ENCODE measurements around the gene CLTB. TPM values are rescaled to one million over a fixed set of nuclear protein-coding genes. Genes with fewer than 3 reads are reported as not detected.
"Not testable (repeated sequence)": the region's sequence is repeated elsewhere in the genome, so short reads cannot be mapped to it uniquely, and the experiment has no call there.

CLTB gene
- total RNA-seq, 1 donor from 2014 or later = 71.3 TPM

DNA sequence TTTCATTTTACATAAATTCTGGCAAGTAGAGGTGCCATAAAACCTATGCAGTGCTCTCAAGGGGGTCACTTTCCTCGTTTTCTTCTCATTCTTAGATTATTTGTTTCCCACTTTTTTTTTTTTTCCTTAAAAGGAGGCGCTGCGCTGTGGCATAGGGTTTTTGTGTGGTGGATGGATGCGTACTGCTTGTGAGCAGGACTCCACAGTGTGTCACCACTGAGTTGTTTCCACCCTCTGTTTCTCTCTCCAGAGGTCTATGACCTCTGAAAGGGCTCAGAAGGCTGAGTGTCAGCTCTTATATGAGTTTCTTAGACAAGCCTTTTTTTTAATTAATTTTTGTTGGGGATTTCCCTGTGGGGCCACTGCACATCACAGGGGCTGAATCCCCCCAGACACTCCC lies 13.6 kb upstream of the CLTB start:
- FAIRE-seq (no peak), DNase-seq (ENCODE audit: low spot score in 2 of 2) (no peak)

- no peak for DNase-seq (ENCODE audit: low spot score in 2 of 2)
- no peak for FAIRE-seq
Measured at GRCh38 chr5:176427971-176428370, 11.6 kb upstream of the CLTB start.

DNA sequence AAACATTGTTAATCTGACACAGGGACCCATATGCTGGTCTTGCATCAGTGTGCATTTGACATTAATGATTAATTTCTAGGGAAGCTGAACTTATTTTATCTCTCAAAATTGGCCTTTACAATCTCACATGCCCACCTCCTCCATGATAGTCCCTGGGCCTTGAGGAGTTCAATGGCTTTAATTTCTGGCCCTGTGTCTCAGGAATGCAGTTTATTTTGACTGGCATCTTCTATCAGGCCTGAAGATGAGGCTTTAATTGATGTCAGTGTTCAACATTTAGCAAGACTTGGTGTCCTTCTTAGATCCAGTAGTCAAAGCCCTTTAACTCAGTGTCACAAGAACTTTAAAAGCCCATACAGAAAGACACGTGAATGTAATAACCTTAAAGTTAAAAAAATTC lies 10.5 kb upstream of the CLTB start:
- FAIRE-seq (no peak), DNase-seq (ENCODE audit: low spot score in 2 of 2) (no peak)

DNA sequence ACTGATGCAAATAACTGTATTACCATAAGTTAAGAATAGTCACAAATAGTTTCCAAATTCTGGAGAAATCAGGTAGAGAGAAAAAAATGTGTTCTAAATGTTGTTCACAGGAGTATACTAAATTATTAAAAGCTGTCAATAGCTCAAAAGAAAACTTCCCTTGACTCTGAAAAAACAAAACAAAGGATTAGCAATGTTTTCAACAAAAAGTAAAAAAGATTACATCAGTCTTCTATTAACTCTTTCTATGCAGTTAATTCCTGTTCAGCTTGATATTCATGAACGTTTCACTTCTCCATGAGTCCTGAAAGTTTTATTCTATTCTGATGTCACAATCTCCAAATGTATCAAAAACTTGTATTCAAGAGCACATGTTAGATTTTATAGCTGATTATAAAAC lies 9.5 kb upstream of the CLTB start:
- FAIRE-seq (no peak), DNase-seq (ENCODE audit: low spot score in 2 of 2) (no peak)

DNA sequence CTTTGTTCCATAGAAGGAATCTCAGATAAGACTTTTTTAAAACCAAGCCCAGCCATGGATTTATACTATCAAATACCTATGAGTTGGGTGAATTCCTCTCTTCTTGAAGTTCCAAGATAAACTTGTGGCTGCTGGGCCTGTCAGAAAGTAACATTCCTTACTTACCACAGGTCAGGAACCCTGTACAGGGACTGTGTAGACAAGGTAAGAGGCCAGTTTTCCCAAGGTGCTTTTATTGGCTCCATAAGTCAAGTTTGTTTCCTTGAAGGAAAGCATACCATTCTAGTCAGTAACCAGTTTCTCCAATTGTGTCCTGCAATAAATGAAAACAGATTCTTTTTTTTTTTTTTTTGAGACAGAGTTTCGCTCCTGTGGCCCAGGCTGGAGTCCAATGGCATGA lies 8.8 kb upstream of the CLTB start:
- FAIRE-seq = no peak
- no peak for DNase-seq (ENCODE audit: low spot score in 2 of 2)

DNA sequence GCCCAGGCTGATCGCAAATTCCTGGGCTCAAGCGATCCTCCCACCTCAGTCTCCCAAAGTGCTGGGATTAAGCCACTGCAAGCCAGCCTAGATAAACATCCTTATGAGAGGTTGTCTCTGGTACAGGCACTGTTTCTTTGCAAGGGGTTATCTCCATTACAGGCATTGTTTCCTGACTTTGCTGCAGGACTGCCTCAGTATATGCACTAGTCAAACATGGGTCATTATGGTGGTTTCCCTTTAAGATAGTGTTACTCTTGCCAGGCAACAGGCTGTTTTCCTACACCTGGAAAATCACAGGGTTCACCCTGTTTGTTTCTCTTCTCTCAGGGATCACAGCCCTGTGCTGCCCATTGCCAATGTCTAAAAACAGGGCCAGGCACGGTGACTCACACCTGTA lies 7.8 kb upstream of the CLTB start:
- FAIRE-seq (no peak), DNase-seq (ENCODE audit: low spot score in 2 of 2) (no peak)

DNA sequence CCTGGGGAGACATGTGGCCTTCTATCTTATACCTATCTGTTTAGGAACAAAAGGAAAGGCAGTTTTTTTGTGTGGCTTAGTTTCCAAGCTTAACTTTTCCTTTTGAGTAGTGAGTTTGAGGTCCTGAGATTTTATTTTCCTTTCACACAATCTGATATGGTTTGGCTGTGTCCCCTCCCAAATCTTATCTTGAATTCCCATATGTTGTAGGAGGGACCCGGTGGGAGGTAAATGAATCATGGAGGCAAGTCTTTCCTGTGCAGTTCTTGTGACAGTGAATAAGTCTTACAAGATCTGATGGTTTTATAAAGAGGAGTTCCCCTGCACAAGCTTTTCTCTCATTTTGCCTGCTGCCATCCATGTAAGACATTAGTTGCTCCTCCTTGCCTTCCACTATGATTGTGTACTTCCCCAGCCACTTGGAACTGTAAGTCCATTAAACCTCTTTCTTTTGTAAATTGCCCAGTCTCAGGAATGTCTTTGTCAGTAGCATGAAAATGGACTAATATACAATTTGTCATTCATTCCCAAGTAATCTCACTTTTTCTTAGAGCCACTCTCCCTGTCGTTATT lies 4.7 kb upstream of the CLTB start:
- no peak for FAIRE-seq
- no peak for DNase-seq (ENCODE audit: low spot score in 2 of 2)

DNA sequence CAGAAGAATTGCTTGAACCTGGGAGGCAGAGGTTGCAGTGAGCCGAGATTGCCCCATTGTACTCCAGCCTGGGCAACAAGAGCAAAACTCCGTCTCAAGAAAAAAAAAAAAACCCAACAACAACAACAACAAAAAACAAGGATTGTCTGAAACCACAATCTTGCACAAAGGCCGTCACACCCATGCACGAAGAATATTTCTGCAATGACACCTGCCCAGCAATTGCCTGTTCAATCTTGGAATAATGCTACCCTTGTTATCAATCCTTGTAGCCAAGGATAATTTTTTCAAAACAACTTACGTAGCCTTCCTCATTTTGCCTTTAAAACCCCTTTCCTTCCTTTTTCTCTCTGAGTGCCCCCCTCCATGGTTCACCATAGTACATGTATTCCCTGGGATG lies 3.7 kb upstream of the CLTB start:
- FAIRE-seq = no peak
- DNase-seq (ENCODE audit: low spot score in 2 of 2) = no peak

- FAIRE-seq (no peak), DNase-seq (ENCODE audit: low spot score in 2 of 2) (no peak)
Measured at GRCh38 chr5:176418251-176418650, 1.9 kb upstream of the CLTB start.

GRCh38 chr5:176416965-176417364 lies 626 bp upstream of the CLTB start:
- FAIRE-seq (no peak), DNase-seq (ENCODE audit: low spot score in 2 of 2) (no peak)

DNA sequence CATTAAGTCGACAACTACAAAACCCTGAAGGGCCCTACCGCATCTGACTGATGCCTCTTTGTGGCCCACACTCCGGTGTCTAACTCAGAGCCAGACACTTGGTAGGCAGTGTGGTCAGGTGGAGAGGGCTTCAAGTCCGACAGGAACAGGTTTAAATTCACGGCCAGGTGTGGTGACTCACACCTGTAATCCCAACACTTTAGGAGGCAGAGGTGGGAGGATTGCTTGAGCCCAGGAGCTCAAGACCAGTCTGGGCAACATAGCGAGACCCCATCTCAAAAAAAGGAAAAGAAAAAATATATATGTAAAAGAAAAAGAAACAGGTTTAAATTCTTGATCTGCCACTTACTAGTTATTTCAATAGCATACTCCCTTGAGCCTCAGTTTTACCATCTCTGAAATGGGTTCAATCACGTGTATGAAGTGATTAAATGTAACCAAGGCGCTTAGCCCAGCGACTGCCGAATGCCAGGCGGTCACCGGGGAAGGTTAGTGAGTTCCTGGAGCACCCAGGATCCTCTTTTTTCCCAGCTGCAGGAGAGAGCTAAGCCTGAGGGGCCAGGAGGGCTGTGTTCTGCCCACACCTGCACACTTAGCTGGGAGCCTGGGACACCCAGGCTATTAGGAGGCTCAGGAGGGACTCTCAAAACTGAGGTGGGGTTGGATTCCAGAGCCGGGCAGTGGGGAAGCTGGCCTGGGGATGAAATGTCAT lies 943 bp downstream of the CLTB start:
- FAIRE-seq (no peak), DNase-seq (ENCODE audit: low spot score in 2 of 2) (no peak)

- FAIRE-seq (no peak), DNase-seq (ENCODE audit: low spot score in 2 of 2) (no peak)
Measured at GRCh38 chr5:176414704-176415103, 1.6 kb downstream of the CLTB start.

GRCh38 chr5:176413709-176414191 lies 2.6 kb downstream of the CLTB start:
- FAIRE-seq (no peak), DNase-seq (ENCODE audit: low spot score in 2 of 2) (no peak)

DNA sequence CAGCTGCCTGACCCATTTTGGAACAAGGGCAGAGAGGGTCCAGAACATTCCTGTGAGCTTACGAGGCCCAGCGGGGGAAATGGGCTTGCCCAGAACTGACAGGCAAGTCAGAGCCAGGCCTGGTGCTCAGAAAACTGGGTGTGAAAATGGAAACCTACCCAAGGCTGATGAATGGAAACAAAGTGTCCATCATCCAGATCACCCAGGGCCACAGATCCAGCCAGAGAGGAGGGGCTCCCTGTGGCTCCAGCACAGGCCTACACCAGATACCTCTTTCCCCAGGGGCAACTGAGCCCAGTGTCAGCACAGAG lies 3.1 kb downstream of the CLTB start:
- DNase-seq (ENCODE audit: low spot score in 2 of 2) (no peak), FAIRE-seq (no peak)

GRCh38 chr5:176412517-176413254 lies 3.7 kb downstream of the CLTB start:
- FAIRE-seq = no peak
- no peak for DNase-seq (ENCODE audit: low spot score in 2 of 2)

GRCh38 chr5:176410486-176411180 lies 5.7 kb downstream of the CLTB start:
- DNase-seq (ENCODE audit: low spot score in 2 of 2) = no peak
- FAIRE-seq = no peak

DNA sequence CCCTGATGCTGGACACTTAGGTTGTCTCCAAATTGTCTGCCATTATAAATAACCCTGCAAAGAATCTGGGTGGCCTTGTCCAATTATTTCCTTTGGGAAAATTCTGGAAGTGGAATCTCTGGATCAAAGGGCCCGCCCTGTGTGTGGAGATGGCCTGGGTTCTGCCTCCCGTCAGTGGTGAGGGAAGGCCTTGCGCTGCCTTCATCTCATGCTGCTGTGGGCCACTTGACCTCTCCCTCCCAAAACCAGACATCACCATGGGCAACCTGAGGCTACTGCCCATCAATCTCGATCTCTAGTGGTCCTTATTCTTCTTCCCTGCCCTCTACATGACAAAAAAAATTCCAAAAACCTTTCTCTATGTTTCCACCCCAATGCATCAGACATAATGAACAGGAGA lies 6.6 kb downstream of the CLTB start:
- DNase-seq (ENCODE audit: low spot score in 2 of 2) (no peak), FAIRE-seq (no peak)

DNA sequence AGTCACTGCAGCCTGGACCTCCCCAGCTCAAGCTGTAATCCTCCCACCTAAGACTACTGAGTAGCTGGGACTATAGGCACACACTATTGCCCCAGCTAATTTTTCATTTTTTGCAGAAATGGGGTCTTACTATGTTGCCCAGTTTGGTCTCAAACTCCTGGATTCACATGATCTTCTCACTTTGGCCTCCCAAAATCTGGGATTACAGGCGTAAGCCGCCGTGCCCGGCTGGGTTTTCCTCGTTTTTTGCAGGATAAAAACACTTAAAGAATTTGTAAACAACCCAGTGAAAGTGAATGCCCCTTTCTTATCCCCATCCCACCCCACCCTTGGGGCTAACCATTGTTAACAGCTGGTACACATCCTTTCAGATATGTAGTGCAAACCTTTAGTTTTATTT lies 7.7 kb downstream of the CLTB start:
- no peak for DNase-seq (ENCODE audit: low spot score in 2 of 2)
- FAIRE-seq = no peak

GRCh38 chr5:176408252-176408573 lies 8.1 kb downstream of the CLTB start:
- not testable (repeated sequence) for FAIRE-seq; DNase-seq (ENCODE audit: low spot score in 2 of 2)

DNA sequence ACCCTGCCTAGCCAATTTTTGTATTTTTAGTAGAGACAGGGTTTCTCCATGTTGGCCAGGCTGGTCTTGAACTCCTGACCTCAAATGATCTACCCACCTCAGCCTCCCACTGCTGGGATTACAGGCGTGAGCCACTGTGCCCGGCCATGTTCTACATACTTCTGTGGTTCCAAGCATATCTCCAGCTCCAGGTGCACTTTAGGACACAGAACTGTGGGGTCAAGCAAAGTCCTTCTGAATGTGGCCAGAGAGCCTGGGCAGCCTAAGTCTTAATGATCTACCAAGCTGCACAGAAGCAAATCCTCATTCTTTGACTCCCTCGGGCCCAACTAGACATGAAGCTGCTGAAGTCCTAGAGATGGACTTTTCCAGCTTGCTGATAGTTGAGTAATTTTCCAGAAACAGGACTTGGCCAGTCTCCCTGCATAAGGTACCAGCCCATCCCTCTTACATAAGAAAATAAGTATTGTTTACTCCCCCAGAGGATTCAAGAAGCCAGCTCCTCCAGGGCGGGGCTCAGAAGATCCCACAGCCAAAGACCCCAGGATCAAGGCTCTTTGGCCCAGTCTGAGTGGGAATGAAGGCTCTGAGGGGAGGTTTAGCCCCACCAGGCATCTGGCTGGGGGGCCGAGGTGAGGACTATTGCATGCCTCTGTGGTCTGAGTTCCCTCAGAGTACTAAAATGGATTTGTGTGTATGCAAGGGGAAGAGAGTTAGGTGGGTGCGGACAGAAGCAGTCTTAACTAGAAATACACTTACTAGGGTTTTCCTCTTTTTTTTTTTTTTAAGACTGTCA lies 8.7 kb downstream of the CLTB start:
- no peak for FAIRE-seq
- DNase-seq (ENCODE audit: low spot score in 2 of 2) = no peak

Measured in frontal cortex (tissue), 4 donors.